HEK293 (cell line): ENCODE measurements around the gene IFI6.
A peak's percentile ranks its signal among the peaks of the same experiment; 100 is the strongest.

Experiments used
- ELK4 ChIP-seq: IDR thresholded peaks from 2 replicates; pipeline ENCODE4 v1.6.1; 2011; ENCODE audit warnings: mild to moderate bottlenecking, low read depth, low read length, borderline replicate concordance
- FEZF1 ChIP-seq: fragments of 450-650 bp; formaldehyde crosslinking; IDR thresholded peaks from 2 replicates; pipeline ENCODE4 v1.5.1; 2016; ENCODE audit warnings: missing biosample characterization, missing genetic modification characterization
- KLF9 ChIP-seq: fragments of 450-650 bp; formaldehyde crosslinking; IDR thresholded peaks from 2 replicates; pipeline ENCODE4 v1.5.1; 2016; ENCODE audit warnings: missing biosample characterization, missing genetic modification characterization, low read depth
- MZF1 ChIP-seq: fragments of 450-650 bp; formaldehyde crosslinking; IDR thresholded peaks from 2 replicates; pipeline ENCODE4 v1.5.1; 2017; ENCODE audit warnings: missing biosample characterization, missing genetic modification characterization, borderline replicate concordance
- OSR2 ChIP-seq: fragments of 450-650 bp; formaldehyde crosslinking; IDR thresholded peaks from 2 replicates; pipeline ENCODE4 v1.5.1; 2016; ENCODE audit warnings: missing biosample characterization, missing genetic modification characterization
- WT1 ChIP-seq: fragments of 450-650 bp; formaldehyde crosslinking; IDR thresholded peaks from 2 replicates; pipeline ENCODE4 v1.5.1; 2016; ENCODE audit warnings: missing biosample characterization, missing genetic modification characterization
- ZBTB49 ChIP-seq: fragments of 450-650 bp; formaldehyde crosslinking; IDR thresholded peaks from 2 replicates; pipeline ENCODE4 v1.5.1; 2016; ENCODE audit warnings: missing biosample characterization, missing genetic modification characterization, low read depth
- ZFHX2 ChIP-seq: fragments of 450-650 bp; formaldehyde crosslinking; conservative IDR thresholded peaks from 2 replicates; pipeline ENCODE4 v1.5.1; 2016; ENCODE audit warnings: missing biosample characterization, missing genetic modification characterization
- ZFP3 ChIP-seq: fragments of 450-650 bp; formaldehyde crosslinking; IDR thresholded peaks from 2 replicates; pipeline ENCODE4 v1.5.1; 2016; ENCODE audit warnings: low read depth, missing biosample characterization, missing genetic modification characterization
- ZNF175 ChIP-seq: fragments of 450-650 bp; formaldehyde crosslinking; IDR thresholded peaks from 2 replicates; pipeline ENCODE4 v1.5.1; 2016; ENCODE audit warnings: missing biosample characterization, missing genetic modification characterization
- ZNF354C ChIP-seq: fragments of 450-650 bp; formaldehyde crosslinking; IDR thresholded peaks from 2 replicates; pipeline ENCODE4 v1.5.1; 2016; ENCODE audit warnings: missing biosample characterization, missing genetic modification characterization, low read depth, borderline replicate concordance
- ZNF416 ChIP-seq: fragments of 450-650 bp; formaldehyde crosslinking; IDR thresholded peaks from 2 replicates; pipeline ENCODE4 v1.5.1; 2016; ENCODE audit warnings: missing biosample characterization, missing genetic modification characterization
- ZNF514 ChIP-seq: fragments of 450-650 bp; formaldehyde crosslinking; IDR thresholded peaks from 2 replicates; pipeline ENCODE4 v1.5.1; 2016; ENCODE audit warnings: missing biosample characterization, missing genetic modification characterization
- ZNF548 ChIP-seq: fragments of 450-650 bp; formaldehyde crosslinking; IDR thresholded peaks from 2 replicates; pipeline ENCODE4 v1.5.1; 2016; ENCODE audit warnings: missing biosample characterization, missing genetic modification characterization
- ZNF558 ChIP-seq: fragments of 450-650 bp; formaldehyde crosslinking; IDR thresholded peaks from 2 replicates; pipeline ENCODE4 v1.5.1; 2016; ENCODE audit warnings: missing biosample characterization, missing genetic modification characterization
- ZNF560 ChIP-seq: fragments of 450-650 bp; formaldehyde crosslinking; IDR thresholded peaks from 2 replicates; pipeline ENCODE4 v1.5.1; 2017; ENCODE audit warnings: missing biosample characterization, missing genetic modification characterization, borderline replicate concordance
- ZNF610 ChIP-seq: fragments of 450-650 bp; formaldehyde crosslinking; IDR thresholded peaks from 2 replicates; pipeline ENCODE4 v1.5.1; 2016; ENCODE audit warnings: missing biosample characterization, missing genetic modification characterization, borderline replicate concordance
- ZNF629 ChIP-seq: fragments of 450-650 bp; formaldehyde crosslinking; IDR thresholded peaks from 2 replicates; pipeline ENCODE4 v1.5.1; 2017; ENCODE audit warnings: missing biosample characterization, missing genetic modification characterization
- ZNF639 ChIP-seq: fragments of 450-650 bp; formaldehyde crosslinking; IDR thresholded peaks from 2 replicates; pipeline ENCODE4 v1.5.1; 2016; ENCODE audit warnings: missing biosample characterization, missing genetic modification characterization
- ZNF791 ChIP-seq: fragments of 450-650 bp; formaldehyde crosslinking; IDR thresholded peaks from 2 replicates; pipeline ENCODE4 v1.5.1; 2016; ENCODE audit warnings: missing biosample characterization, missing genetic modification characterization
- ZNF837 ChIP-seq: fragments of 450-650 bp; formaldehyde crosslinking; IDR thresholded peaks from 2 replicates; pipeline ENCODE4 v1.5.1; 2016; ENCODE audit warnings: missing biosample characterization, missing genetic modification characterization
- ZSCAN18 ChIP-seq: fragments of 450-650 bp; formaldehyde crosslinking; IDR thresholded peaks from 2 replicates; pipeline ENCODE4 v1.5.1; 2016; ENCODE audit warnings: missing biosample characterization, missing genetic modification characterization
- TF ChIP-seq, protein P1 (sequence below): fragments of 450-650 bp; formaldehyde crosslinking; IDR thresholded peaks from 2 replicates; pipeline ENCODE4 v1.5.1; 2016; ENCODE audit warnings: missing biosample characterization, missing genetic modification characterization
- TF ChIP-seq, protein P2 (sequence below): fragments of 450-650 bp; formaldehyde crosslinking; optimal IDR thresholded peaks from 2 replicates; pipeline ENCODE3; 2016; ENCODE audit warnings: missing biosample characterization, mild to moderate bottlenecking, missing genetic modification characterization
- TF ChIP-seq, protein P3 (sequence below): fragments of 450-650 bp; formaldehyde crosslinking; IDR thresholded peaks from 2 replicates; pipeline ENCODE4 v1.5.1; 2016; ENCODE audit warnings: missing biosample characterization, missing genetic modification characterization
- TF ChIP-seq, protein P4 (sequence below): fragments of 450-650 bp; formaldehyde crosslinking; IDR thresholded peaks from 2 replicates; pipeline ENCODE4 v1.5.1; 2016; ENCODE audit warnings: missing biosample characterization, missing genetic modification characterization

IFI6 gene

GRCh38 chr1:27671964-27672749 lies at the start of gene IFI6 (continued):
- TF ChIP-seq KLF9 (tag by site-specific recombination) = no peak
- TF ChIP-seq FEZF1 = no peak
- TF ChIP-seq ZNF560 = no peak
- no peak for TF ChIP-seq ZNF514
- TF ChIP-seq ZNF629 (tag by site-specific recombination) = peak; percentile 48
- no peak for TF ChIP-seq ZNF416 (tag by site-specific recombination)
- TF ChIP-seq ZNF639 (tag by site-specific recombination) = no peak
- TF ChIP-seq ZNF354C (tag by site-specific recombination) = no peak
- TF ChIP-seq, protein P1, sequence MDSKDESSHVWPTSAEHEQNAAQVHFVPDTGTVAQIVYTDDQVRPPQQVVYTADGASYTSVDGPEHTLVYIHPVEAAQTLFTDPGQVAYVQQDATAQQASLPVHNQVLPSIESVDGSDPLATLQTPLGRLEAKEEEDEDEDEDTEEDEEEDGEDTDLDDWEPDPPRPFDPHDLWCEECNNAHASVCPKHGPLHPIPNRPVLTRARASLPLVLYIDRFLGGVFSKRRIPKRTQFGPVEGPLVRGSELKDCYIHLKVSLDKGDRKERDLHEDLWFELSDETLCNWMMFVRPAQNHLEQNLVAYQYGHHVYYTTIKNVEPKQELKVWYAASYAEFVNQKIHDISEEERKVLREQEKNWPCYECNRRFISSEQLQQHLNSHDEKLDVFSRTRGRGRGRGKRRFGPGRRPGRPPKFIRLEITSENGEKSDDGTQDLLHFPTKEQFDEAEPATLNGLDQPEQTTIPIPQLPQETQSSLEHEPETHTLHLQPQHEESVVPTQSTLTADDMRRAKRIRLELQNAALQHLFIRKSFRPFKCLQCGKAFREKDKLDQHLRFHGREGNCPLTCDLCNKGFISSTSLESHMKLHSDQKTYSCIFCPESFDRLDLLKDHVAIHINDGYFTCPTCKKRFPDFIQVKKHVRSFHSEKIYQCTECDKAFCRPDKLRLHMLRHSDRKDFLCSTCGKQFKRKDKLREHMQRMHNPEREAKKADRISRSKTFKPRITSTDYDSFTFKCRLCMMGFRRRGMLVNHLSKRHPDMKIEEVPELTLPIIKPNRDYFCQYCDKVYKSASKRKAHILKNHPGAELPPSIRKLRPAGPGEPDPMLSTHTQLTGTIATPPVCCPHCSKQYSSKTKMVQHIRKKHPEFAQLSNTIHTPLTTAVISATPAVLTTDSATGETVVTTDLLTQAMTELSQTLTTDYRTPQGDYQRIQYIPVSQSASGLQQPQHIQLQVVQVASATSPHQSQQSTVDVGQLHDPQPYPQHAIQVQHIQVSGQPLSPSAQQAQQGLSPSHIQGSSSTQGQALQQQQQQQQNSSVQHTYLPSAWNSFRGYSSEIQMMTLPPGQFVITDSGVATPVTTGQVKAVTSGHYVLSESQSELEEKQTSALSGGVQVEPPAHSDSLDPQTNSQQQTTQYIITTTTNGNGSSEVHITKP = peak; percentile 57; the same call in 1 of the 2 replicates
- TF ChIP-seq ZNF175 (tag by site-specific recombination) = no peak
- TF ChIP-seq ZNF837 (tag by site-specific recombination) = no peak
- TF ChIP-seq ZSCAN18 (tag by site-specific recombination) = no peak
- TF ChIP-seq, protein P2, sequence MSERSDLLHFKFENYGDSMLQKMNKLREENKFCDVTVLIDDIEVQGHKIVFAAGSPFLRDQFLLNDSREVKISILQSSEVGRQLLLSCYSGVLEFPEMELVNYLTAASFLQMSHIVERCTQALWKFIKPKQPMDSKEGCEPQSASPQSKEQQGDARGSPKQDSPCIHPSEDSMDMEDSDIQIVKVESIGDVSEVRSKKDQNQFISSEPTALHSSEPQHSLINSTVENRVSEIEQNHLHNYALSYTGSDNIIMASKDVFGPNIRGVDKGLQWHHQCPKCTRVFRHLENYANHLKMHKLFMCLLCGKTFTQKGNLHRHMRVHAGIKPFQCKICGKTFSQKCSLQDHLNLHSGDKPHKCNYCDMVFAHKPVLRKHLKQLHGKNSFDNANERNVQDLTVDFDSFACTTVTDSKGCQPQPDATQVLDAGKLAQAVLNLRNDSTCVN (tag by site-specific recombination) = no peak
- TF ChIP-seq ZFHX2 (tag by site-specific recombination) = peak; percentile 49; the same call in 1 of the 2 replicates
- no peak for TF ChIP-seq ELK4
- TF ChIP-seq ZNF791 (tag by site-specific recombination) = no peak
- TF ChIP-seq ZFP3 (tag by site-specific recombination) = no peak
- TF ChIP-seq MZF1 (tag by site-specific recombination) = no peak
- TF ChIP-seq WT1 (tag by site-specific recombination) = no peak
- TF ChIP-seq ZBTB49 (tag by site-specific recombination) = no peak
- no peak for TF ChIP-seq ZNF558 (tag by site-specific recombination)
- TF ChIP-seq ZNF610 (tag by site-specific recombination) = 0 out of 2 replicates have a peak, but pooled peaks have one; percentile 17
- no peak for TF ChIP-seq ZNF548
- TF ChIP-seq, protein P3, sequence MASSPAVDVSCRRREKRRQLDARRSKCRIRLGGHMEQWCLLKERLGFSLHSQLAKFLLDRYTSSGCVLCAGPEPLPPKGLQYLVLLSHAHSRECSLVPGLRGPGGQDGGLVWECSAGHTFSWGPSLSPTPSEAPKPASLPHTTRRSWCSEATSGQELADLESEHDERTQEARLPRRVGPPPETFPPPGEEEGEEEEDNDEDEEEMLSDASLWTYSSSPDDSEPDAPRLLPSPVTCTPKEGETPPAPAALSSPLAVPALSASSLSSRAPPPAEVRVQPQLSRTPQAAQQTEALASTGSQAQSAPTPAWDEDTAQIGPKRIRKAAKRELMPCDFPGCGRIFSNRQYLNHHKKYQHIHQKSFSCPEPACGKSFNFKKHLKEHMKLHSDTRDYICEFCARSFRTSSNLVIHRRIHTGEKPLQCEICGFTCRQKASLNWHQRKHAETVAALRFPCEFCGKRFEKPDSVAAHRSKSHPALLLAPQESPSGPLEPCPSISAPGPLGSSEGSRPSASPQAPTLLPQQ (tag by site-specific recombination) = no peak
- TF ChIP-seq OSR2 (tag by site-specific recombination) = no peak
- TF ChIP-seq, protein P4, sequence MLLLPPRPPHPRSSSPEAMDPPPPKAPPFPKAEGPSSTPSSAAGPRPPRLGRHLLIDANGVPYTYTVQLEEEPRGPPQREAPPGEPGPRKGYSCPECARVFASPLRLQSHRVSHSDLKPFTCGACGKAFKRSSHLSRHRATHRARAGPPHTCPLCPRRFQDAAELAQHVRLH = peak; percentile 18; the same call in 1 of the 2 replicates
